Omental fat pad (tissue), 4 donors: ENCODE measurements around the gene CNGA4. TPM values are rescaled to one million over a fixed set of nuclear protein-coding genes. Genes with fewer than 3 reads are reported as not detected.

ENCODE experiments used
- ATAC-seq: fragments of 150-250 bp; one replicate; pipeline ENCODE4 v1.9.1; 2016; ENCODE audit warnings: mild to moderate bottlenecking, moderate library complexity; ENCODE audit not compliant: low FRiP score
- DNase-seq: peaks from one replicate; pipeline ENCODE4 v3.0.0-alpha.2; 2019; ENCODE audit warnings: low spot score
- total RNA-seq, 4 donors: library from RNA; depleted of rRNA; stranded (reverse); fragments of >200 nt; gene quantifications; one replicate each; pipeline ENCODE4 v1.1.0, GENCODE V29; 2016
- TF ChIP-seq, protein P1 (sequence below), 3 donors: fragments of 450-650 bp; IDR thresholded peaks; one replicate each; pipeline ENCODE4 v1.5.1; 2016 to 2017; ENCODE audit warnings: antibody characterized with exemption in 3 of 3, mild to moderate bottlenecking in 3 of 3, moderate library complexity in 2 of 3

CNGA4 gene
- total RNA-seq, 4 donors from 2014 or later = 0.28 TPM; not detected in 3

DNA sequence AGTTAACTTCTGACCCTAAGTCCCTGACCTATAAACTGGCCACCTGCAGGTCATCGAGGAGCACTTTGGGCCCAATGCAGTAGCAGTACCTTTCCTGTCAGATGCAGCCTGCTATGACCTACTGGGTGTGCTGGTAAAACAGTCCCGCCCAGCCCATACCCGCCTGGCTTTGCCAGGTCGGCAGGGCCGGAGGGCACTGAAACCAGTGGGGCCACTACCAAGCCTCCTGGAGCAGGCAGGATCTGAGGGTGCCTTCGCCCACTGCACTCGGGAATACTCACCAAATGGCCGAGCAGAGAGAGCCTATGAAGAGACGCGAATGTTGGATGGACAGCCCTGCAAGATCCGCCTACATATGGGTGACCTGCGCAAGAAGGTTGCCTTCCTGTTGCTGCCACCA is 29.1 kb upstream of the CNGA4 start:
- TF ChIP-seq, protein P1, sequence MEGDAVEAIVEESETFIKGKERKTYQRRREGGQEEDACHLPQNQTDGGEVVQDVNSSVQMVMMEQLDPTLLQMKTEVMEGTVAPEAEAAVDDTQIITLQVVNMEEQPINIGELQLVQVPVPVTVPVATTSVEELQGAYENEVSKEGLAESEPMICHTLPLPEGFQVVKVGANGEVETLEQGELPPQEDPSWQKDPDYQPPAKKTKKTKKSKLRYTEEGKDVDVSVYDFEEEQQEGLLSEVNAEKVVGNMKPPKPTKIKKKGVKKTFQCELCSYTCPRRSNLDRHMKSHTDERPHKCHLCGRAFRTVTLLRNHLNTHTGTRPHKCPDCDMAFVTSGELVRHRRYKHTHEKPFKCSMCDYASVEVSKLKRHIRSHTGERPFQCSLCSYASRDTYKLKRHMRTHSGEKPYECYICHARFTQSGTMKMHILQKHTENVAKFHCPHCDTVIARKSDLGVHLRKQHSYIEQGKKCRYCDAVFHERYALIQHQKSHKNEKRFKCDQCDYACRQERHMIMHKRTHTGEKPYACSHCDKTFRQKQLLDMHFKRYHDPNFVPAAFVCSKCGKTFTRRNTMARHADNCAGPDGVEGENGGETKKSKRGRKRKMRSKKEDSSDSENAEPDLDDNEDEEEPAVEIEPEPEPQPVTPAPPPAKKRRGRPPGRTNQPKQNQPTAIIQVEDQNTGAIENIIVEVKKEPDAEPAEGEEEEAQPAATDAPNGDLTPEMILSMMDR (IDR thresholded peaks at IDR 0.05) = no peak

GRCh38 chr11:6210274-6210955 is 28.5 kb upstream of the CNGA4 start:
- TF ChIP-seq, protein P1 (IDR thresholded peaks at IDR 0.05) = no peak
- no peak for DNase-seq
- ATAC-seq = no peak

More for the DNA sequence above, 29.1 kb upstream of the CNGA4 start:
- no peak for DNase-seq
- ATAC-seq = no peak

- ATAC-seq (no peak), DNase-seq (no peak)
- TF ChIP-seq, protein P1 (IDR thresholded peaks at IDR 0.05) = no peak
Observed at GRCh38 chr11:6214530-6214929, 24.4 kb upstream of the CNGA4 start.

DNA sequence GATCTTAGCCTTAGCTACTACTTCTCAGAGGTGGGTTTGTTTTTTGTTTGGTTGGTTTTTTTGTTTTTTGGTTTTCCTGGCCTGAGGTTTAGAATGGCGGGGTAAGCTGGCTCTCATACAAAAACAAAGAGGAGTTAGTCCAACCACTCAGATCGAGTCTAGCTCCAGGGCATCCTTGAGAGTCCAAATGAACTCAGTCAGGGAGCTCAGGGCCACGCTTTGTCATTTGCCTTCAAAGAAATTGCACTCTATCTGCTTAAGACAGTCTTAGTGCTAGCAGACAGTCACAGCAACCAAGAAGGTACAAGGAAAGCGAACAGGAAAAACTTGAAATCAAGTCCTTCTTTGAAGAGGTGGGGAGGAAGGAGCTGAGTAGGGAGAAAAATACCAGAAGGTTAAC is 22.4 kb upstream of the CNGA4 start:
- DNase-seq (no peak), ATAC-seq (no peak)
- TF ChIP-seq, protein P1 (IDR thresholded peaks at IDR 0.05) = no peak

GRCh38 chr11:6217722-6218121 is 21.2 kb upstream of the CNGA4 start:
- TF ChIP-seq, protein P1 (IDR thresholded peaks at IDR 0.05) = no peak
- DNase-seq = no peak
- ATAC-seq = no peak

- peak; percentile 94 for ATAC-seq
- TF ChIP-seq, protein P1 (IDR thresholded peaks at IDR 0.05) = no peak
- no peak for DNase-seq
Observed at GRCh38 chr11:6219359-6219758, 19.5 kb upstream of the CNGA4 start.

- DNase-seq (no peak), ATAC-seq (no peak)
Observed at GRCh38 chr11:6223854-6224253, 15.0 kb upstream of the CNGA4 start.

More at GRCh38 chr11:6223854-6224253, 15.0 kb upstream of the CNGA4 start:
- TF ChIP-seq, protein P1 (IDR thresholded peaks at IDR 0.05) = no peak
